Panc1 (cell line): ENCODE results near the gene PTAFR. TPM values are rescaled to one million over a fixed set of nuclear protein-coding genes. Genes with fewer than 3 reads are reported as not detected.

ENCODE experiments used
- ATAC-seq: fragments of 200-7000 bp; cut with Tn5 transposase; 2 replicates; pipeline ENCODE4 v1.9.1; 2020; ENCODE audit warnings: mild to moderate bottlenecking, moderate library complexity
- BruUV-seq: library from RNA; stranded (reverse); fragments of 400-500 nt; replicated peaks from 2 replicates; lab custom pipeline; 2021; lab: Mats Ljungman, UMichigan
- CTCF ChIA-PET: fragments of 300-600 bp; sonication (Branson Sonifier 250); formaldehyde crosslinking; loops from one replicate; lab custom pipeline; 2022; ENCODE audit warnings: antibody characterized with exemption; lab: Charles Lee
- POLR2A ChIA-PET: fragments of 300-600 bp; sonication (Branson Sonifier 250); formaldehyde crosslinking; loops from one replicate; lab custom pipeline; 2022; ENCODE audit warnings: antibody characterized with exemption; lab: Charles Lee
- DNase-seq: peaks from one replicate; pipeline ENCODE4 v3.0.0-alpha.2; 2010; ENCODE audit warnings: low read depth, low spot score
- H3K27ac ChIP-seq: 2 replicates; pipeline ENCODE4 v1.5.1; 2011; ENCODE audit warnings: mild to moderate bottlenecking, low read length, inconsistent platforms
- H3K27me3 ChIP-seq: fragments of 200-500 bp; sonication (Bioruptor generic); 2 replicates; pipeline ENCODE4 v1.6.0; 2014; ENCODE audit warnings: low read length, inconsistent platforms; ENCODE audit not compliant: control insufficient read depth, insufficient read depth
- H3K36me3 ChIP-seq: fragments of 200-500 bp; sonication (Bioruptor generic); 2 replicates; pipeline ENCODE4 v1.5.1; 2014; ENCODE audit warnings: inconsistent platforms, mild to moderate bottlenecking, low read length, moderate library complexity; ENCODE audit not compliant: control insufficient read depth, insufficient read depth
- H3K4me1 ChIP-seq: 2 replicates; pipeline ENCODE4 v1.5.1; 2011; ENCODE audit warnings: inconsistent platforms, mild to moderate bottlenecking, low read length, moderate library complexity; ENCODE audit not compliant: control insufficient read depth, insufficient read depth
- H3K4me3 ChIP-seq, 2 experiments: 2 replicates each; pipeline ENCODE4 v1.5.1; 2011 to 2012; ENCODE audit warnings: low read depth in 2 of 2, low read length in 2 of 2, mild to moderate bottlenecking in 2 of 2, inconsistent platforms in 1 of 2, moderate library complexity in 1 of 2
- H3K9me3 ChIP-seq: fragments of 200-500 bp; sonication (Bioruptor generic); 2 replicates; pipeline ENCODE4 v1.5.1; 2014; ENCODE audit warnings: low read depth, mild to moderate bottlenecking, inconsistent platforms, low read length, moderate library complexity; ENCODE audit not compliant: control insufficient read depth, insufficient read depth
- CTCF ChIP-seq: fragments of 450-650 bp; IDR thresholded peaks from 2 replicates; pipeline ENCODE4 v1.5.1; 2017; ENCODE audit warnings: mild to moderate bottlenecking
- POLR2AphosphoS5 ChIP-seq: IDR thresholded peaks from 2 replicates; pipeline ENCODE4 v1.6.1; 2012; ENCODE audit warnings: mild to moderate bottlenecking, low read depth, low read length, moderate library complexity
- REST ChIP-seq, 2 experiments: IDR thresholded peaks; 2 replicates each; pipeline ENCODE4 v1.6.1; 2011 to 2012; ENCODE audit warnings: low read depth in 2 of 2, control low read depth in 1 of 2, low read length in 1 of 2, mild to moderate bottlenecking in 1 of 2, moderate library complexity in 1 of 2; ENCODE audit not compliant: insufficient read depth in 1 of 2
- SIN3A ChIP-seq: IDR thresholded peaks from 2 replicates; pipeline ENCODE4 v1.6.1; 2012; ENCODE audit warnings: low read depth, mild to moderate bottlenecking, low read length, moderate library complexity, borderline replicate concordance; ENCODE audit not compliant: insufficient read depth
- TCF7L2 ChIP-seq: IDR thresholded peaks from 2 replicates; pipeline ENCODE4 v1.6.1; 2011; ENCODE audit warnings: mild to moderate bottlenecking, low read depth, low read length, inconsistent platforms
- in situ Hi-C: cut with HindIII; loops from 2 replicates; pipeline ENCODE4 v1.10.0; 2016; ENCODE audit warnings: low sequenced_read_pairs, low pct_unique_long_range_greater_than_20kb
- intact Hi-C: fragments of 100-400 bp; cut with micrococcal nuclease; formaldehyde crosslinking; loops from one replicate; pipeline ENCODE4 v1.10.0; 2022; ENCODE audit not compliant: unreplicated experiment
- total RNA-seq: library from RNA; stranded (reverse); gene quantifications from one replicate; pipeline ENCODE4 v1.2.1, GENCODE V29; 2021; ENCODE audit not compliant: unreplicated experiment

PTAFR gene
- total RNA-seq, 1 experiment from 2014 or later, result 0.13 TPM

- H3K36me3 ChIP-seq, result no peaks in the 10 kb centered on the region
- intact Hi-C loops, result no loop called here
- no peak for TF ChIP-seq CTCF
- no peak for TF ChIP-seq SIN3A
- TF ChIP-seq REST (IDR thresholded peaks at IDR 0.05; ENCODE audit: insufficient read depth in 1 of 2, low read depth in 2 of 2, low read length in 1 of 2), result no peak
- TF ChIP-seq TCF7L2, result no peak
- TF ChIP-seq POLR2AphosphoS5, result no peak
- peaks cover 10% of the 10 kb centered on the region for H3K4me1 ChIP-seq
- in situ Hi-C loops, result no loop called here
- no TSS peak for BruUV-seq
- ATAC-seq, result no peak
- no peaks in the 10 kb centered on the region for H3K9me3 ChIP-seq
- no peak for DNase-seq
- CTCF ChIA-PET, result interaction anchor here (0.5 kb wide), 1 partner anchor 374 kb away, joined by 3 read pairs; no protein-coding TSS in a partner anchor
- no peak overlapping the region for H3K4me3 ChIP-seq
- POLR2A ChIA-PET, result no interaction called here
- no peak overlapping the region for H3K27ac ChIP-seq
- no peaks in the 10 kb centered on the region for H3K27me3 ChIP-seq
These were observed 2.6 kb downstream of the PTAFR start for GRCh38 chr1:28173980-28174297.

GRCh38 chr1:28173151-28173979 is 3.1 kb downstream of the PTAFR start:
- in situ Hi-C loops (no loop called here), intact Hi-C loops (no loop called here)
- Histone ChIP-seq H3K4me1 (peaks cover 10% of the 10 kb centered on the region), H3K36me3 (no peaks in the 10 kb centered on the region), H3K27me3 (no peaks in the 10 kb centered on the region), H3K9me3 (no peaks in the 10 kb centered on the region), H3K27ac (no peak overlapping the region), H3K4me3 (no peak overlapping the region)
- TF ChIP-seq TCF7L2 (no peak), POLR2AphosphoS5 (no peak), REST (IDR thresholded peaks at IDR 0.05; ENCODE audit: insufficient read depth in 1 of 2, low read depth in 2 of 2, low read length in 1 of 2) (no peak), CTCF (no peak), SIN3A (no peak)
- ATAC-seq (no peak), DNase-seq (no peak)
- ChIA-PET POLR2A (no interaction called here), CTCF (interaction anchor here (0.5 kb wide), 1 partner anchor 375 kb away, joined by 3 read pairs; no protein-coding TSS in a partner anchor)
- no TSS peak for BruUV-seq
